Liver (tissue), 9 donors: ENCODE measurements around the gene AFMID. TPM values are rescaled to one million over a fixed set of nuclear protein-coding genes. Genes with fewer than 3 reads are reported as not detected.

ENCODE experiments used
- DNase-seq: peaks from one replicate; pipeline ENCODE4 v3.0.0-alpha.2; 2017; ENCODE audit warnings: low spot score
- H3K27ac ChIP-seq, 2 donors: one replicate each; pipeline ENCODE4 v1.7.0; 2013; ENCODE audit warnings: inconsistent platforms in 2 of 2, low read length in 2 of 2, control low read depth in 1 of 2, low read depth in 1 of 2, mild to moderate bottlenecking in 1 of 2
- H3K27me3 ChIP-seq, 4 donors: one replicate each; pipeline versions ENCODE4 v1.6.1 to v1.7.0; 2013; ENCODE audit warnings: low read length in 3 of 4, inconsistent platforms in 1 of 4, mild to moderate bottlenecking in 1 of 4, moderate library complexity in 1 of 4; ENCODE audit not compliant: control insufficient read depth in 4 of 4, insufficient read depth in 4 of 4
- H3K36me3 ChIP-seq, 4 donors: one replicate each; pipeline versions ENCODE4 v1.6.1 to v1.7.0; 2013; ENCODE audit warnings: low read length in 3 of 4, mild to moderate bottlenecking in 3 of 4, low read depth in 1 of 4, moderate library complexity in 1 of 4; ENCODE audit not compliant: control insufficient read depth in 4 of 4, insufficient read depth in 3 of 4
- H3K4me1 ChIP-seq, 4 donors: one replicate each; pipeline versions ENCODE4 v1.6.1 to v1.7.0; 2013; ENCODE audit warnings: low read length in 3 of 4, mild to moderate bottlenecking in 3 of 4, moderate library complexity in 1 of 4; ENCODE audit not compliant: control insufficient read depth in 4 of 4, insufficient read depth in 4 of 4
- H3K4me3 ChIP-seq, 3 donors: one replicate each; pipeline versions ENCODE4 v1.6.1 to v1.7.0; 2013; ENCODE audit warnings: low read length in 3 of 3, control low read depth in 1 of 3, low read depth in 1 of 3, mild to moderate bottlenecking in 1 of 3
- H3K9ac ChIP-seq, 2 donors: one replicate each; pipeline ENCODE4 v1.7.0; 2013; ENCODE audit warnings: low read length in 2 of 2, mild to moderate bottlenecking in 2 of 2, moderate library complexity in 2 of 2, control low read depth in 1 of 2, low read depth in 1 of 2
- H3K9me3 ChIP-seq, 4 donors: one replicate each; pipeline versions ENCODE4 v1.6.1 to v1.7.0; 2013; ENCODE audit warnings: low read length in 3 of 4; ENCODE audit not compliant: control insufficient read depth in 4 of 4
- EGR1 ChIP-seq, 2 donors: IDR thresholded peaks; 2 replicates each; pipeline ENCODE4 v1.6.1; 2016 to 2018; ENCODE audit warnings: antibody characterized with exemption in 2 of 2, low read depth in 2 of 2
- FOXA1 ChIP-seq: IDR thresholded peaks from 2 replicates; pipeline ENCODE4 v1.6.1; 2016; ENCODE audit warnings: antibody characterized with exemption
- FOXA2 ChIP-seq: IDR thresholded peaks from 2 replicates; pipeline ENCODE4 v1.6.1; 2016; ENCODE audit warnings: antibody characterized with exemption
- GABPA ChIP-seq, 2 donors: IDR thresholded peaks in 1 of 2; conservative IDR thresholded peaks in 1 of 2; 2 replicates each; pipeline ENCODE4 v1.6.1; 2016; ENCODE audit warnings: antibody characterized with exemption in 2 of 2, mild to moderate bottlenecking in 1 of 2, moderate library complexity in 1 of 2
- HNF4A ChIP-seq, 2 donors: conservative IDR thresholded peaks; 2 replicates each; pipeline ENCODE4 v1.6.1; 2016; ENCODE audit warnings: antibody characterized with exemption in 2 of 2, mild to moderate bottlenecking in 2 of 2
- HNF4G ChIP-seq: IDR thresholded peaks from 2 replicates; pipeline ENCODE4 v1.6.1; 2016; ENCODE audit warnings: antibody characterized with exemption
- JUND ChIP-seq, 2 donors: IDR thresholded peaks; 2 replicates each; pipeline ENCODE4 v1.6.1; 2016; ENCODE audit warnings: antibody characterized with exemption in 2 of 2
- NR2F2 ChIP-seq: IDR thresholded peaks from 2 replicates; pipeline ENCODE4 v1.6.1; 2016; ENCODE audit warnings: antibody characterized with exemption
- RAD21 ChIP-seq, 2 donors: IDR thresholded peaks; 2 replicates each; pipeline ENCODE4 v1.6.1; 2016; ENCODE audit warnings: antibody characterized with exemption in 2 of 2, mild to moderate bottlenecking in 2 of 2
- RXRA ChIP-seq, 2 donors: IDR thresholded peaks; 2 replicates each; pipeline ENCODE4 v1.6.1; 2017 to 2018; ENCODE audit warnings: antibody characterized with exemption in 2 of 2, mild to moderate bottlenecking in 1 of 2
- SP1 ChIP-seq: IDR thresholded peaks from 2 replicates; pipeline ENCODE4 v1.6.1; 2018; ENCODE audit warnings: antibody characterized with exemption, mild to moderate bottlenecking
- TAF1 ChIP-seq: conservative IDR thresholded peaks from 2 replicates; pipeline ENCODE4 v1.6.1; 2016; ENCODE audit warnings: antibody characterized with exemption, mild to moderate bottlenecking
- YY1 ChIP-seq: IDR thresholded peaks from 2 replicates; pipeline ENCODE4 v1.6.1; 2016; ENCODE audit warnings: antibody characterized with exemption, mild to moderate bottlenecking
- WGBS: extraction: QIAGEN DNeasy Blood & Tissue Kit; methylation state at CpG from one replicate; pipeline ENCODE4 v1.1.7; 2013; 5-methylcytosine and 5-hydroxymethylcytosine counted together
- polyA plus RNA-seq, 2 donors: library from polyadenylated mRNA; stranded (reverse) in 1 of 2; unstranded in 1 of 2; fragments of 200-250 nt in 1 of 2; fragments of >200 nt in 1 of 2; fragmentation: Nextera tagmentation in 1 of 2; extraction: Ambion mirVana in 1 of 2; gene quantifications; one replicate each; pipeline versions ENCODE4 v1.2.1 to v1.2.3, GENCODE V29; 2013 to 2015
- total RNA-seq, 2 donors: library from RNA; depleted of rRNA; stranded (reverse); fragments of >200 nt; gene quantifications; one replicate each; pipeline ENCODE4 v1.2.3, GENCODE V29; 2014
- TF ChIP-seq, protein P1 (sequence below): IDR thresholded peaks from 2 replicates; pipeline ENCODE4 v1.6.1; 2016; ENCODE audit warnings: antibody characterized with exemption, mild to moderate bottlenecking
- TF ChIP-seq, protein P2 (sequence below): IDR thresholded peaks from 2 replicates; pipeline ENCODE4 v1.6.1; 2016; ENCODE audit warnings: antibody characterized with exemption
- TF ChIP-seq, protein P3 (sequence below): IDR thresholded peaks from 2 replicates; pipeline ENCODE4 v1.6.1; 2016; ENCODE audit warnings: antibody characterized with exemption
- TF ChIP-seq, protein P4 (sequence below): IDR thresholded peaks from 2 replicates; pipeline ENCODE4 v1.6.1; 2016; ENCODE audit warnings: antibody characterized with exemption
- donor health status: healthy.
- donor health status: healthy.
- donor health status: healthy.
- donor health status: healthy.
- donor health status: healthy.

The AFMID gene
- total and polyA plus RNA-seq, 4 donors = 73.4 to 201 (median 138) TPM

DNA sequence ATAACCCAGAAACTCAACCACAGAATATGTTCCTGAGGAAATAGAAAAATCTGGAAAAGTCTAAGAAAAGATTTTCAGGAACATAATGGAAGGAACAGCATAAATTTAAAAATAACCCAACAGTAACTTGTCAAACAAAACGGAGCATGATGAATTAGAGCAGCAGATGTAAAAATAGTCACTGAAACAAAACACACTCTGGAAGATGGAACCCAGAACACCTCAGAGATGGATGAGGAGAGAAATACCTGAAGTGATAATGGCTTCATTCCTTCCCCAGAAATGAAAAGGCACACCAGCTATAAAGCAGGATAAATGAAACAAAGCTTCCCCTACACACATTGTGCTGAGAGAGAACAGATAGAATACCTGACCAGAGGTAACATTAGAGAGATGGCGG, 6.7 kb upstream of the AFMID start (continued):
- TF ChIP-seq, protein P1, sequence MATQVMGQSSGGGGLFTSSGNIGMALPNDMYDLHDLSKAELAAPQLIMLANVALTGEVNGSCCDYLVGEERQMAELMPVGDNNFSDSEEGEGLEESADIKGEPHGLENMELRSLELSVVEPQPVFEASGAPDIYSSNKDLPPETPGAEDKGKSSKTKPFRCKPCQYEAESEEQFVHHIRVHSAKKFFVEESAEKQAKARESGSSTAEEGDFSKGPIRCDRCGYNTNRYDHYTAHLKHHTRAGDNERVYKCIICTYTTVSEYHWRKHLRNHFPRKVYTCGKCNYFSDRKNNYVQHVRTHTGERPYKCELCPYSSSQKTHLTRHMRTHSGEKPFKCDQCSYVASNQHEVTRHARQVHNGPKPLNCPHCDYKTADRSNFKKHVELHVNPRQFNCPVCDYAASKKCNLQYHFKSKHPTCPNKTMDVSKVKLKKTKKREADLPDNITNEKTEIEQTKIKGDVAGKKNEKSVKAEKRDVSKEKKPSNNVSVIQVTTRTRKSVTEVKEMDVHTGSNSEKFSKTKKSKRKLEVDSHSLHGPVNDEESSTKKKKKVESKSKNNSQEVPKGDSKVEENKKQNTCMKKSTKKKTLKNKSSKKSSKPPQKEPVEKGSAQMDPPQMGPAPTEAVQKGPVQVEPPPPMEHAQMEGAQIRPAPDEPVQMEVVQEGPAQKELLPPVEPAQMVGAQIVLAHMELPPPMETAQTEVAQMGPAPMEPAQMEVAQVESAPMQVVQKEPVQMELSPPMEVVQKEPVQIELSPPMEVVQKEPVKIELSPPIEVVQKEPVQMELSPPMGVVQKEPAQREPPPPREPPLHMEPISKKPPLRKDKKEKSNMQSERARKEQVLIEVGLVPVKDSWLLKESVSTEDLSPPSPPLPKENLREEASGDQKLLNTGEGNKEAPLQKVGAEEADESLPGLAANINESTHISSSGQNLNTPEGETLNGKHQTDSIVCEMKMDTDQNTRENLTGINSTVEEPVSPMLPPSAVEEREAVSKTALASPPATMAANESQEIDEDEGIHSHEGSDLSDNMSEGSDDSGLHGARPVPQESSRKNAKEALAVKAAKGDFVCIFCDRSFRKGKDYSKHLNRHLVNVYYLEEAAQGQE = no peak
- no peak for TF ChIP-seq HNF4G
- TF ChIP-seq YY1 = no peak
- TF ChIP-seq, protein P2, sequence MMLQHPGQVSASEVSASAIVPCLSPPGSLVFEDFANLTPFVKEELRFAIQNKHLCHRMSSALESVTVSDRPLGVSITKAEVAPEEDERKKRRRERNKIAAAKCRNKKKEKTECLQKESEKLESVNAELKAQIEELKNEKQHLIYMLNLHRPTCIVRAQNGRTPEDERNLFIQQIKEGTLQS = no peak
- TF ChIP-seq EGR1 (IDR thresholded peaks at IDR 0.05; ENCODE audit: low read depth in 2 of 2) = no peak
- TF ChIP-seq FOXA1 = no peak
- no peak for TF ChIP-seq RAD21 (IDR thresholded peaks at IDR 0.05)
- TF ChIP-seq SP1 = no peak
- TF ChIP-seq JUND (IDR thresholded peaks at IDR 0.05) = no peak

DNA sequence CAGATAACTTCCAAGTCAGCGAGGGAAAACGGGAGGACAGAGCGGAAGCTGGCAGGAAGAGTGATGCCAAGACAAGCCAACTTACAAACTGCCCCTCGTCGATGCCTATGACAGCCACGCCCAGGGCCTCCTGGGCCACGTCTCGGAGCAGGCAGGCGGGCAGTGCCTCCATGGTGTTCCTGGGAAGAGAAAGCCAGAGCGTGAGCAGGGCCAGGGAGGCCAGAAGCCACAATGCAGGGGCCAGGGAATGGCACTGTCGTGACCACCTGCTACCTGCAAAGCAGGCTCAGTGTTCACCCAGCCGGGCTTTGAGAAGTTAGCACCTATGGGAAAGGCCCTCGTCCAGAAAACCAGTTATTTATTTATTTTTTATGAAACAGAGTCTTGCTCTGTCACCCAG, 4.7 kb upstream of the AFMID start:
- H3K4me3 ChIP-seq = no peak overlapping the region
- peaks cover 13 to 40% (median 32%) of the 10 kb centered on the region in 4 donors for H3K4me1 ChIP-seq
- no peak overlapping the region for H3K27ac ChIP-seq
- WGBS = 96% methylated on average over 13 of the region's 13 CpGs
- H3K9ac ChIP-seq = no peak overlapping the region
- H3K27me3 ChIP-seq = no peaks in the 10 kb centered on the region
- H3K36me3 ChIP-seq = no peaks in the 10 kb centered on the region
- DNase-seq = no peak
- H3K9me3 ChIP-seq = no peaks in the 10 kb centered on the region
- TF ChIP-seq RXRA (IDR thresholded peaks at IDR 0.05) (no peak), NR2F2 (no peak), YY1 (no peak), HNF4A (conservative IDR thresholded peaks at IDR 0.05) (no peak), GABPA (IDR thresholded peaks at IDR 0.05 in 1 of 2, conservative IDR thresholded peaks at IDR 0.05 in 1 of 2) (no peak), EGR1 (IDR thresholded peaks at IDR 0.05; ENCODE audit: low read depth in 2 of 2) (no peak), FOXA1 (no peak), FOXA2 (no peak), TAF1 (no peak), SP1 (no peak), HNF4G (no peak), JUND (IDR thresholded peaks at IDR 0.05) (no peak)
- TF ChIP-seq, protein P2 = no peak
- TF ChIP-seq, protein P3, sequence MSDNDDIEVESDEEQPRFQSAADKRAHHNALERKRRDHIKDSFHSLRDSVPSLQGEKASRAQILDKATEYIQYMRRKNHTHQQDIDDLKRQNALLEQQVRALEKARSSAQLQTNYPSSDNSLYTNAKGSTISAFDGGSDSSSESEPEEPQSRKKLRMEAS = no peak
- TF ChIP-seq, protein P1 = no peak
- TF ChIP-seq, protein P4, sequence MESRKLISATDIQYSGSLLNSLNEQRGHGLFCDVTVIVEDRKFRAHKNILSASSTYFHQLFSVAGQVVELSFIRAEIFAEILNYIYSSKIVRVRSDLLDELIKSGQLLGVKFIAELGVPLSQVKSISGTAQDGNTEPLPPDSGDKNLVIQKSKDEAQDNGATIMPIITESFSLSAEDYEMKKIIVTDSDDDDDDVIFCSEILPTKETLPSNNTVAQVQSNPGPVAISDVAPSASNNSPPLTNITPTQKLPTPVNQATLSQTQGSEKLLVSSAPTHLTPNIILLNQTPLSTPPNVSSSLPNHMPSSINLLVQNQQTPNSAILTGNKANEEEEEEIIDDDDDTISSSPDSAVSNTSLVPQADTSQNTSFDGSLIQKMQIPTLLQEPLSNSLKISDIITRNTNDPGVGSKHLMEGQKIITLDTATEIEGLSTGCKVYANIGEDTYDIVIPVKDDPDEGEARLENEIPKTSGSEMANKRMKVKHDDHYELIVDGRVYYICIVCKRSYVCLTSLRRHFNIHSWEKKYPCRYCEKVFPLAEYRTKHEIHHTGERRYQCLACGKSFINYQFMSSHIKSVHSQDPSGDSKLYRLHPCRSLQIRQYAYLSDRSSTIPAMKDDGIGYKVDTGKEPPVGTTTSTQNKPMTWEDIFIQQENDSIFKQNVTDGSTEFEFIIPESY = no peak
